ENCODE results near the gene CHD9NB.
"Not testable (repeated sequence)": the region's sequence is repeated elsewhere in the genome, so short reads cannot be mapped to it uniquely, and the experiment has no call there.

The CHD9NB gene

DNA sequence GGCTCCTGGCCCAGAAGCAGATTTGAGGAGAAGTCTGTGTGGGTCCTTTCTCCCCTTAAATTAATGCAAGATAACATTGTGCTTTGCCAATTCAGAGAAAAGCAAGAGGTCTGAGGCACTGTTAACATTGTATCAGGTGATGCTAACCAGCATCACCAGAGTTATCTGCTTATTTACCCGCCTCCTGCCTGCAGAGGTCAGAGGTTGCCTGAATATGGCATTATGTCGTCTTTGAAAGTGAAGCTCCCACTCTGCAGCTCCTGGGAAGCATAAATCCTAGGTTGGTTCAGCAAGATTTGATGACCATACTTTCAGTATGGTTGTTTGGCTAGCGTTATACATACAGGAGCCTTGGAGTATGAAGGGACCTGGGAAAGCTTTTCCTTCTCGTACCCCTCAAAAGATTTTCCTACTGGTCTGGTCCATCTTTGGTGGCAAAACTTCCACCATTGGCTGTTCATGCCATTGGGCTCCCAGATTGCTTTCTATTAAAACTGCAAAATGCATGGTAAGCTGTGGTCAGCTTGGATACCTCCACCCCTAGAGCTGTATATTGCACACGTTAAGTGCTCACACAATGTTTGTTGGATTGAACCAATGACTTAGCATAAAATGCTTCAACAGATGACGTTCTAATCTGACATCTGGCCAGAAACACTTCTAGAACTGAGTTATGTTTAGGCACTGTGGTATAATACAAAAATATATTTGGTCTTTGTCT lies 26.2 kb upstream of the CHD9NB start:
- H3K27me3 ChIP-seq (ENCODE audit: insufficient read depth, low read length) = no peaks in the 10 kb centered on the region
- H2AFZ ChIP-seq (ENCODE audit: low read depth, low read length) = no peak overlapping the region
- H3K9me3 ChIP-seq (ENCODE audit: low read length) = peaks cover 4% of the 10 kb centered on the region
- peaks cover 13% of the 10 kb centered on the region for H3K4me1 ChIP-seq (ENCODE audit: insufficient read depth, low read length)
- H3K4me3 ChIP-seq (ENCODE audit: low read length) = no peak overlapping the region
- H3K36me3 ChIP-seq (ENCODE audit: insufficient read depth, low read length) = no peaks in the 10 kb centered on the region

DNA sequence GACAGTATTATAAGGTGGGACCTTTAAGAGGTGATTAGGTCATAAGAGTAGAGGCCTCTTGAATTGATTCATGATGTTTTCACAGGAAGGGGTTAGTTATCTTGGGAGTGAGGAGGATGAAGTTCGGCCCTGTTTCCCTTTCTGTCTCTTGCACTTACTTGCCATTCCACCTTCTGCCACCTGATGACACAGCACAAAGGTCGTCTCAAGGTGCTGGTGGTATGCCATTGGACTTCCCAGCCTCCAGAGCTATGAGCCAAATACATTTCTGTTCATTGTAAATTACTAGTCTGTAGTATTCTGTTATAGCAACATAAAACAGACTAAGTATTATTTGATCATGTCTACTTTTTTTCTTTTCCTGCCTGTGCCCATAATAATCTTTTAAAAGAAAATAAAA lies 25.6 kb upstream of the CHD9NB start:
- peaks cover 4% of the 10 kb centered on the region for H3K9me3 ChIP-seq (ENCODE audit: low read length)
- H3K4me3 ChIP-seq (ENCODE audit: low read length) = no peak overlapping the region
- no peaks in the 10 kb centered on the region for H3K27me3 ChIP-seq (ENCODE audit: insufficient read depth, low read length)
- H3K36me3 ChIP-seq (ENCODE audit: insufficient read depth, low read length) = no peaks in the 10 kb centered on the region
- peaks cover 13% of the 10 kb centered on the region for H3K4me1 ChIP-seq (ENCODE audit: insufficient read depth, low read length)
- no peak overlapping the region for H2AFZ ChIP-seq (ENCODE audit: low read depth, low read length)

DNA sequence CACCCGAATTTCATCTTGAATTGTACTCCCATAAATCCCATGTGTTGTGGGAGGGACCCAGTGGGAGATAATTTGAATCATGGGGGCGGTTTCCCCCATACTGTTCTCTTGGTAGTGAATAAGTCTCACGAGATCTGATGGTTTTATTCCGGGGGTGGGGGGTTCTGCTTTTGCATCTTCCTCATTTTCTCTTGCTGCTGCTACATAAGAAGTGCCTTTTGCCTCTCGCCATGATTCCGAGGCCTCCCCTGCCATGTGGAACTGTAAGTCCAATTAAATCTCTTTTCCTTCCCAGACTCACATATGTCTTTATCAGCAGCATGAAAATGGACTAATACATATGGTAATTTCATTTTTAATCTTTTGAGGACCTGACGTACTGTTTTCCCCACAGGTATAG lies 22.8 kb upstream of the CHD9NB start:
- not testable (repeated sequence) for H3K36me3 ChIP-seq (ENCODE audit: insufficient read depth, low read length); H3K27me3 ChIP-seq (ENCODE audit: insufficient read depth, low read length); H2AFZ ChIP-seq (ENCODE audit: low read depth, low read length); H3K4me3 ChIP-seq (ENCODE audit: low read length); H3K9me3 ChIP-seq (ENCODE audit: low read length)
- H3K4me1 ChIP-seq (ENCODE audit: insufficient read depth, low read length) = peaks cover 15% of the 10 kb centered on the region

GRCh38 chr16:53074296-53074695 lies 21.6 kb upstream of the CHD9NB start:
- not testable (repeated sequence) for H2AFZ ChIP-seq (ENCODE audit: low read depth, low read length); H3K27me3 ChIP-seq (ENCODE audit: insufficient read depth, low read length); H3K36me3 ChIP-seq (ENCODE audit: insufficient read depth, low read length); H3K4me3 ChIP-seq (ENCODE audit: low read length); H3K4me1 ChIP-seq (ENCODE audit: insufficient read depth, low read length); H3K9me3 ChIP-seq (ENCODE audit: low read length)

DNA sequence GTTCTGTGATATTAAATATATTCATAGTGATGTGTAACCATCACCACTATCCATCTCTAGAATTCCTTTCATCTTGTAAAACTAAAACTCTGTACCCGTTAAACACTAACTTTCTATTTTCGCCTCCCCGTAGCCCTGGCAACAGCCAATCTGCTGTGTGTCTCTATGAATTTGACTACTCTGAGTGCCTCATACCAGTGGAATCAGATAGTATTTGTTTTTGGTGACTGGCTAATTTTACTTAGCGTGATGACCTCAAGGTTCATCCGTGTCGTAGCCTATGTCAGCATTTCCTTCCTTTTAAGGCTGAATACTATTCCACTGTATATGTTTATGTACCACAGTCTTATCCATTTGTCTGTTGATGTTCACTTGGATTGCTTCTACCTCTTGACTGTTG lies 20.3 kb upstream of the CHD9NB start:
- Histone ChIP-seq H3K4me3 (ENCODE audit: low read length) (no peak overlapping the region), H2AFZ (ENCODE audit: low read depth, low read length) (no peak overlapping the region), H3K36me3 (ENCODE audit: insufficient read depth, low read length) (no peaks in the 10 kb centered on the region), H3K4me1 (ENCODE audit: insufficient read depth, low read length) (peaks cover 8% of the 10 kb centered on the region), H3K9me3 (ENCODE audit: low read length) (peaks cover 4% of the 10 kb centered on the region), H3K27me3 (ENCODE audit: insufficient read depth, low read length) (no peaks in the 10 kb centered on the region)

DNA sequence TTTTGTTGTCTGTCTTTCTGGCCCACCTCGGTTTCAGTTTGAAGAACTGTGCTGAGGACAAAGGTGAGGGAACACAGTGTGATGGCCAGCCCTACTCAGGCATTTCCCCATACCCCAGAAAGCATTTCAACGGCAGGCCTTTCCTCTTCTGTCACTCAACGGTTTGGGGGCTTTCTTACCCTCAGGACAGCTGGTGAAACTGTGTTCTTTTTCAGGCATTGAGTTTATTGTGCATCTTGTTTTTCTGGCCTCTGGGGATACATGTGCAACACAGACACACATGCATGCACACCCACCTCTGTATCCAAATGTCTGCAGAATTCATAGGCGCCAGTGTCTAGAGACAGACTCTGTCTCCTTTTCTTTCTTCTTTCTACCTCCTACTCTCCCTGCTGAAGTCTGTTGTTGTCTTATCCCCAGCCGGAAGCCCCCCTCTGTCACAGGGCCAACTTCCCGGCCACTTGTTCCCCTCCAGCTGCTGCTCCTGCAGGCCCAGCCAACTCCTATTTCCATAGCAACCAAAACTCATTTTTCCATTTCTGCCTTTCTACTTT lies 19.1 kb upstream of the CHD9NB start:
- no peaks in the 10 kb centered on the region for H3K27me3 ChIP-seq (ENCODE audit: insufficient read depth, low read length)

DNA sequence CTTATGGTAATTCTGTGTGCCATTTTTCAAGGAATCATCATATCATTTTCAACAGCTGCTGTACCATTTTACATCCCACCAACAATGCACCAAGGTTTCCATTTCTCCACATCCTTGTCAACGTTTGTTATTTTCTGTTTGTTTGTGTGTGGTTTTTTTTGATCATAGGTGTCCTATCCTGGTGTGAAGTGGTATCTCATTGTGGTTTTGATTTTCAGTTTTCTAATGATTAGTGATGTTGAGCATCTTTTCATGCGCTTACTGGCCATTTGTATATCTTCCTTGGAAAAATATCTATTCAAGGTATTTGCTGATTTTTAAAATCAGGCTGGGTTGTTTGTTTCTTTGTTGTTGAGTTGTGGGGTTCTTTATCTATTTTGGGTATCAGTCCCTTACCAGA lies 17.1 kb upstream of the CHD9NB start:
- peaks cover 8% of the 10 kb centered on the region for H3K4me1 ChIP-seq (ENCODE audit: insufficient read depth, low read length)
- H3K36me3 ChIP-seq (ENCODE audit: insufficient read depth, low read length) = no peaks in the 10 kb centered on the region
- H3K4me3 ChIP-seq (ENCODE audit: low read length) = no peak overlapping the region
- H3K9me3 ChIP-seq (ENCODE audit: low read length) = peaks cover under 1% of the 10 kb centered on the region
- no peaks in the 10 kb centered on the region for H3K27me3 ChIP-seq (ENCODE audit: insufficient read depth, low read length)
- H2AFZ ChIP-seq (ENCODE audit: low read depth, low read length) = no peak overlapping the region

More for the DNA sequence above, 19.1 kb upstream of the CHD9NB start:
- H3K4me3 ChIP-seq (ENCODE audit: low read length) = peak overlapping the region; percentile 46
- peaks cover 4% of the 10 kb centered on the region for H3K9me3 ChIP-seq (ENCODE audit: low read length)
- peak overlapping the region; percentile 79 for H2AFZ ChIP-seq (ENCODE audit: low read depth, low read length)
- H3K4me1 ChIP-seq (ENCODE audit: insufficient read depth, low read length) = peaks cover 8% of the 10 kb centered on the region
- no peaks in the 10 kb centered on the region for H3K36me3 ChIP-seq (ENCODE audit: insufficient read depth, low read length)

DNA sequence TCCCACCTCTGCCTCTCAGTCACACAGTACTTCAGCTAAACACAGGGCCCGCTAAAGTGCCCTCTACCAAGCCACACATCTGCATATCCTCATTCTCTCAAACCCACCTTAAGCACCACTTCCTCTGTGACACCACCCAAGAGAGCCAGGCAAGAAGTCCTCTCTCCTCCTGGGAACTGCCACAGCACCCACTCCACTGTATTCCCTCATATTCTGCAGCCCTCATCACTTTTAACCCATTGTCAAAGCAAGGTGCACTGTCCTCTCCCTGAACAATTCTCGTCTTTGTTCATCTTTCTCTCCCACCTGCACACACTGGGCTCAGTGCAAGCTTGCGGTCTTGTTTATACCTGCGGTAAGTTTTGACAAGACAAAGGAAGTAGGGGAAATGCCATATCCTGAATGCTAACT lies 15.7 kb upstream of the CHD9NB start:
- no peak overlapping the region for H2AFZ ChIP-seq (ENCODE audit: low read depth, low read length)
- peaks cover 8% of the 10 kb centered on the region for H3K4me1 ChIP-seq (ENCODE audit: insufficient read depth, low read length)
- no peaks in the 10 kb centered on the region for H3K9me3 ChIP-seq (ENCODE audit: low read length)
- H3K27me3 ChIP-seq (ENCODE audit: insufficient read depth, low read length) = no peaks in the 10 kb centered on the region
- H3K36me3 ChIP-seq (ENCODE audit: insufficient read depth, low read length) = no peaks in the 10 kb centered on the region
- no peak overlapping the region for H3K4me3 ChIP-seq (ENCODE audit: low read length)

GRCh38 chr16:53067675-53068074 lies 15.0 kb upstream of the CHD9NB start:
- Histone ChIP-seq H3K9me3 (ENCODE audit: low read length) (no peaks in the 10 kb centered on the region), H3K4me3 (ENCODE audit: low read length) (no peak overlapping the region), H2AFZ (ENCODE audit: low read depth, low read length) (no peak overlapping the region), H3K36me3 (ENCODE audit: insufficient read depth, low read length) (no peaks in the 10 kb centered on the region), H3K4me1 (ENCODE audit: insufficient read depth, low read length) (peaks cover 8% of the 10 kb centered on the region), H3K27me3 (ENCODE audit: insufficient read depth, low read length) (no peaks in the 10 kb centered on the region)

GRCh38 chr16:53065461-53066061 lies 12.9 kb upstream of the CHD9NB start:
- Histone ChIP-seq H3K4me1 (ENCODE audit: insufficient read depth, low read length) (no peaks in the 10 kb centered on the region), H3K4me3 (ENCODE audit: low read length) (no peak overlapping the region), H3K27me3 (ENCODE audit: insufficient read depth, low read length) (no peaks in the 10 kb centered on the region), H3K36me3 (ENCODE audit: insufficient read depth, low read length) (no peaks in the 10 kb centered on the region), H2AFZ (ENCODE audit: low read depth, low read length) (no peak overlapping the region), H3K9me3 (ENCODE audit: low read length) (no peaks in the 10 kb centered on the region)

DNA sequence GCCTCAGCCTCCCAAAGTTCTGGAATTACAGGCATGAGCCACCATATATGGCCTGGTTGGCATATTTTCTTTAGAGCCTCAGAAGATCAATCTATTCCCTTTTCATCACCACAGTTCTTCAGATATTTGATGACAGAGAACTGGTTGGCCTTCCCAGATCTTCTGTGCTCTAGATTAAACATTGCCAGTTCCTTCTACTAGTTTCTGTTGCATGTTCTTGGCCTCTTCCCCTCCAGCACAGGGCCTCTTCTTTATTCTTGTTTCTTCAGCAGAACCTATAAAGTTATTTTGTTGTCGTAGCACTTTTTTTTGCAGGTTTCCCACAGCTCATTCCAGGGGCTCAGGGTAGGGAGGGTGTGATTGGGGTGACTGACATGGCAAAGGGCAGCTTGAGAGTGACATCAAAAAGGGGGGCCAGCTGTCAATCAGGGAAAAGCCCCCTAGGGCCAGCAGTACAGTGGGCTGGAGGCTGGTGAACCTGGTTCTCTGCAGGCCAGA lies 11.4 kb upstream of the CHD9NB start:
- no peak overlapping the region for H2AFZ ChIP-seq (ENCODE audit: low read depth, low read length)
- H3K9me3 ChIP-seq (ENCODE audit: low read length) = no peaks in the 10 kb centered on the region
- no peaks in the 10 kb centered on the region for H3K4me1 ChIP-seq (ENCODE audit: insufficient read depth, low read length)
- no peaks in the 10 kb centered on the region for H3K27me3 ChIP-seq (ENCODE audit: insufficient read depth, low read length)
- H3K36me3 ChIP-seq (ENCODE audit: insufficient read depth, low read length) = no peaks in the 10 kb centered on the region
- H3K4me3 ChIP-seq (ENCODE audit: low read length) = no peak overlapping the region

DNA sequence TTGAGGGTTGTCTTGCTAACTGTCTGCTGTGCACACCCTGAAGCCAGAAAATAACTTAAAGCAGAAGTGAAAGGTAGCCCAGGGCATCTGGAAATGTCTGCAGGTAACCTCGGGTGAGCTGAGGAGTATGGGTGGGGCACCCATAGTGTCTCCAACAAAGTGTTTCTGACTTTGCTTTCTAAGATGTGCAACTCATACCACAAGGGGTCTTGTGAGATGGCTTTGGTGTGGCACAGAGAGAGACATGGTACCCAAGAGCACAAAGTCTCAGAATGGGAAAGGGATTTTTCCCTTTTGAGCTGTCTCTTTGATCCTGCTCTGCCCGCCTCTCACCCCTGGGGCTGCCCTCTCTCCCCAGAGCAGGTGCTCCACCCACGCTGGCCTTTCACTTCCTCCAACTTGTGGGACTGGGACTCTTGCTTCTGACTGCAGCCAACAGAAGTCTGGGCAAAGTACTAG lies 9.0 kb upstream of the CHD9NB start:
- H2AFZ ChIP-seq (ENCODE audit: low read depth, low read length) = no peak overlapping the region
- H3K4me3 ChIP-seq (ENCODE audit: low read length) = no peak overlapping the region
- no peaks in the 10 kb centered on the region for H3K4me1 ChIP-seq (ENCODE audit: insufficient read depth, low read length)
- H3K36me3 ChIP-seq (ENCODE audit: insufficient read depth, low read length) = no peaks in the 10 kb centered on the region
- H3K27me3 ChIP-seq (ENCODE audit: insufficient read depth, low read length) = no peaks in the 10 kb centered on the region
- no peaks in the 10 kb centered on the region for H3K9me3 ChIP-seq (ENCODE audit: low read length)

DNA sequence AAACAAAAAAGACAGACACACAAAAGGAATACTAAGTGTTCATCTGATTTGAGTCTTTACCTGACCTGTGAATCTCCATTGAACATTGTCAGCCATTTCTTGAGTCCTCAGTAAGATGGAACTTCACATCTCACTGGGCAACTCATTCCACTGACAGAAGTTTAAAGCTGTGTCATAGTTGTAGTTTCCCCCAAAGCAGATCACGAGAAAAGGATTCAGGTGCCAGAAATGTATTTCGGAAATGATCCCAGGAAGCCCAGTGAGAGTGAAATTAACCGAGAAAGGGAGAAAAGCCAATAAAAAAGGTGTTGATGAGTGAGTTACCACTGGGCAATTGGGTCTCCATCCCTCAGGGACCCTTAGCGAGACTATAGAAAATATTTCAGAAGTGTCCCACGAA lies 8.6 kb upstream of the CHD9NB start:
- Histone ChIP-seq H3K9me3 (ENCODE audit: low read length) (no peaks in the 10 kb centered on the region), H3K4me1 (ENCODE audit: insufficient read depth, low read length) (no peaks in the 10 kb centered on the region), H3K4me3 (ENCODE audit: low read length) (no peak overlapping the region), H3K36me3 (ENCODE audit: insufficient read depth, low read length) (no peaks in the 10 kb centered on the region), H3K27me3 (ENCODE audit: insufficient read depth, low read length) (no peaks in the 10 kb centered on the region), H2AFZ (ENCODE audit: low read depth, low read length) (no peak overlapping the region)
